ENCODE data around the gene THY1.

- no peak; the same call in 1 of the 2 replicates for TF ChIP-seq CTCF (IDR thresholded peaks at IDR 0.05)
- no peak for TF ChIP-seq POLR2AphosphoS5 (IDR thresholded peaks at IDR 0.05; ENCODE audit: low read depth, low read length)
- no peak for TF ChIP-seq SIN3A (IDR thresholded peaks at IDR 0.05; ENCODE audit: borderline replicate concordance, insufficient read depth, low read depth, low read length)
- TF ChIP-seq, protein P1, sequence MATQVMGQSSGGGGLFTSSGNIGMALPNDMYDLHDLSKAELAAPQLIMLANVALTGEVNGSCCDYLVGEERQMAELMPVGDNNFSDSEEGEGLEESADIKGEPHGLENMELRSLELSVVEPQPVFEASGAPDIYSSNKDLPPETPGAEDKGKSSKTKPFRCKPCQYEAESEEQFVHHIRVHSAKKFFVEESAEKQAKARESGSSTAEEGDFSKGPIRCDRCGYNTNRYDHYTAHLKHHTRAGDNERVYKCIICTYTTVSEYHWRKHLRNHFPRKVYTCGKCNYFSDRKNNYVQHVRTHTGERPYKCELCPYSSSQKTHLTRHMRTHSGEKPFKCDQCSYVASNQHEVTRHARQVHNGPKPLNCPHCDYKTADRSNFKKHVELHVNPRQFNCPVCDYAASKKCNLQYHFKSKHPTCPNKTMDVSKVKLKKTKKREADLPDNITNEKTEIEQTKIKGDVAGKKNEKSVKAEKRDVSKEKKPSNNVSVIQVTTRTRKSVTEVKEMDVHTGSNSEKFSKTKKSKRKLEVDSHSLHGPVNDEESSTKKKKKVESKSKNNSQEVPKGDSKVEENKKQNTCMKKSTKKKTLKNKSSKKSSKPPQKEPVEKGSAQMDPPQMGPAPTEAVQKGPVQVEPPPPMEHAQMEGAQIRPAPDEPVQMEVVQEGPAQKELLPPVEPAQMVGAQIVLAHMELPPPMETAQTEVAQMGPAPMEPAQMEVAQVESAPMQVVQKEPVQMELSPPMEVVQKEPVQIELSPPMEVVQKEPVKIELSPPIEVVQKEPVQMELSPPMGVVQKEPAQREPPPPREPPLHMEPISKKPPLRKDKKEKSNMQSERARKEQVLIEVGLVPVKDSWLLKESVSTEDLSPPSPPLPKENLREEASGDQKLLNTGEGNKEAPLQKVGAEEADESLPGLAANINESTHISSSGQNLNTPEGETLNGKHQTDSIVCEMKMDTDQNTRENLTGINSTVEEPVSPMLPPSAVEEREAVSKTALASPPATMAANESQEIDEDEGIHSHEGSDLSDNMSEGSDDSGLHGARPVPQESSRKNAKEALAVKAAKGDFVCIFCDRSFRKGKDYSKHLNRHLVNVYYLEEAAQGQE (IDR thresholded peaks at IDR 0.05; ENCODE audit: insufficient read depth in 1 of 2, low read depth in 2 of 2, low read length in 1 of 2), result no peak
These were observed 51.2 kb downstream of the THY1 start for GRCh38 chr11:119371778-119372182.
